MM.1S (cell line): Measurements from ENCODE around the gene USP40.
A peak's percentile ranks its signal among the peaks of the same experiment; 100 is the strongest.

Experiments
- DNase-seq: peaks from one replicate; pipeline ENCODE4 v3.0.0-alpha.2; 2015
- H2AFZ ChIP-seq: fragments of 300-600 bp; sonication (generic); 2 replicates; pipeline ENCODE4 v1.6.0; 2016; ENCODE audit warnings: antibody characterized with exemption, low read length
- H3F3A ChIP-seq: fragments of 300-600 bp; sonication (generic); 2 replicates; pipeline ENCODE4 v1.6.1; 2016; ENCODE audit warnings: mild to moderate bottlenecking, antibody characterized with exemption, low read length, moderate library complexity, mixed read lengths; ENCODE audit not compliant: insufficient read depth
- H3K27ac ChIP-seq: fragments of 300-600 bp; sonication (generic); 2 replicates; pipeline ENCODE4 v1.5.1; 2016; ENCODE audit warnings: mild to moderate bottlenecking, low read length
- H3K27me3 ChIP-seq: fragments of 300-600 bp; sonication (generic); replicated peaks from 2 replicates; pipeline ENCODE4 v1.6.0; 2016; ENCODE audit warnings: low read length; ENCODE audit not compliant: insufficient read depth
- H3K36me3 ChIP-seq: fragments of 300-600 bp; sonication (generic); replicated peaks from 2 replicates; pipeline ENCODE4 v1.6.1; 2016; ENCODE audit warnings: mild to moderate bottlenecking, low read length, mixed read lengths; ENCODE audit not compliant: insufficient read depth
- H3K4me1 ChIP-seq: fragments of 300-600 bp; sonication (generic); 2 replicates; pipeline ENCODE4 v1.6.1; 2016; ENCODE audit warnings: low read length, mixed read lengths
- H3K4me2 ChIP-seq: fragments of 300-600 bp; sonication (generic); 2 replicates; pipeline ENCODE4 v1.6.0; 2016; ENCODE audit warnings: low read depth, low read length
- H3K4me3 ChIP-seq: fragments of 300-600 bp; sonication (generic); 2 replicates; pipeline ENCODE4 v1.5.1; 2016; ENCODE audit warnings: low read length, mixed read lengths
- H3K79me2 ChIP-seq: fragments of 300-600 bp; sonication (generic); 2 replicates; pipeline ENCODE4 v1.6.1; 2016; ENCODE audit warnings: mixed run types, low read length, mixed read lengths
- H3K9ac ChIP-seq: fragments of 300-600 bp; sonication (generic); 2 replicates; pipeline ENCODE4 v1.6.1; 2016; ENCODE audit warnings: low read length, mixed read lengths
- H3K9me2 ChIP-seq: fragments of 300-600 bp; sonication (generic); replicated peaks from 2 replicates; pipeline ENCODE4 v1.6.1; 2016; ENCODE audit warnings: mild to moderate bottlenecking, low read length, mixed read lengths; ENCODE audit not compliant: insufficient read depth
- H3K9me3 ChIP-seq: fragments of 300-600 bp; sonication (generic); replicated peaks from 2 replicates; pipeline ENCODE4 v1.6.1; 2016; ENCODE audit warnings: mild to moderate bottlenecking, low read length, mixed read lengths; ENCODE audit not compliant: insufficient read depth
- H4K20me1 ChIP-seq: fragments of 300-600 bp; sonication (generic); 2 replicates; pipeline ENCODE4 v1.6.1; 2016; ENCODE audit warnings: mild to moderate bottlenecking, low read length, moderate library complexity, mixed read lengths; ENCODE audit not compliant: insufficient read depth
- CTCF ChIP-seq: fragments of 300-600 bp; sonication (generic); IDR thresholded peaks from 2 replicates; pipeline ENCODE4 v1.5.1; 2016; ENCODE audit warnings: antibody characterized with exemption, low read length, mixed read lengths
- EZH2 ChIP-seq: fragments of 300-600 bp; sonication (generic); optimal IDR thresholded peaks from 2 replicates; pipeline ENCODE3; 2017; ENCODE audit warnings: low read depth, mild to moderate bottlenecking, antibody characterized with exemption, low read length, mixed read lengths
- EZH2phosphoT487 ChIP-seq: fragments of 300-600 bp; sonication (generic); IDR thresholded peaks from 2 replicates; pipeline ENCODE4 v1.6.1; 2018; ENCODE audit warnings: antibody characterized with exemption, low read length

USP40 gene

GRCh38 chr2:233566141-233566956 lies at the start of gene USP40:
TSS of gene USP40 (minus strand) at chr2:233566782. CDS start at chr2:233565554, 1,228 bp downstream.
- no peaks in the 10 kb centered on the region for H3K4me1 ChIP-seq
- DNase-seq = peak; percentile 31

GRCh38 chr2:233611284-233611683 lies 44.7 kb upstream of the USP40 start:
- H3K4me2 ChIP-seq = no peak overlapping the region
- H3K9ac ChIP-seq = no peak overlapping the region
- no peak overlapping the region for H2AFZ ChIP-seq
- no peaks in the 10 kb centered on the region for H3K27me3 ChIP-seq
- no peak overlapping the region for H3K27ac ChIP-seq
- no peaks in the 10 kb centered on the region for H3K4me1 ChIP-seq
- H3K4me3 ChIP-seq = no peak overlapping the region
- TF ChIP-seq EZH2 (no peak), EZH2phosphoT487 (no peak), CTCF (no peak)
- no peaks in the 10 kb centered on the region for H3K9me2 ChIP-seq
- H4K20me1 ChIP-seq = no peaks in the 10 kb centered on the region
- H3K79me2 ChIP-seq = no peaks in the 10 kb centered on the region
- DNase-seq = no peak
- H3K36me3 ChIP-seq = no peaks in the 10 kb centered on the region
- H3F3A ChIP-seq = no peaks in the 10 kb centered on the region
- no peaks in the 10 kb centered on the region for H3K9me3 ChIP-seq

More at GRCh38 chr2:233566141-233566956, at the start of gene USP40:
- Histone ChIP-seq H3K79me2 (no peaks in the 10 kb centered on the region), H3K36me3 (no peaks in the 10 kb centered on the region), H3K27me3 (no peaks in the 10 kb centered on the region), H3K9me2 (no peaks in the 10 kb centered on the region), H3F3A (no peaks in the 10 kb centered on the region), H3K4me3 (peak within 1 kb of the TSS; percentile 80), H4K20me1 (no peaks in the 10 kb centered on the region), H3K4me2 (peak within 1 kb of the TSS; percentile 35), H3K9me3 (no peaks in the 10 kb centered on the region), H3K27ac (peak within 1 kb of the TSS; percentile 52; the same call in 1 of the 2 replicates), H2AFZ (peak within 1 kb of the TSS; percentile 82), H3K9ac (peak within 1 kb of the TSS; percentile 81)
- TF ChIP-seq EZH2 = no peak
- TF ChIP-seq EZH2phosphoT487 = no peak
- no peak for TF ChIP-seq CTCF

GRCh38 chr2:233605680-233606079 lies 39.1 kb upstream of the USP40 start:
- Histone ChIP-seq H3F3A (no peaks in the 10 kb centered on the region), H3K4me2 (no peak overlapping the region), H3K9me3 (no peaks in the 10 kb centered on the region), H3K79me2 (no peaks in the 10 kb centered on the region), H3K27me3 (no peaks in the 10 kb centered on the region), H3K36me3 (no peaks in the 10 kb centered on the region), H3K4me3 (no peak overlapping the region), H3K27ac (no peak overlapping the region), H3K4me1 (no peaks in the 10 kb centered on the region), H3K9ac (no peak overlapping the region), H4K20me1 (no peaks in the 10 kb centered on the region), H2AFZ (no peak overlapping the region), H3K9me2 (no peaks in the 10 kb centered on the region)
- no peak for DNase-seq
- no peak for TF ChIP-seq EZH2
- no peak for TF ChIP-seq CTCF
- no peak for TF ChIP-seq EZH2phosphoT487
